Testis (tissue), 2 donors: Measurements from ENCODE around the gene CCL27.

ENCODE experiments used
- POLR2A ChIP-seq: fragments of 450-650 bp; IDR thresholded peaks from one replicate; pipeline ENCODE4 v1.6.1; 2017; ENCODE audit warnings: antibody characterized with exemption, mild to moderate bottlenecking, moderate library complexity
- TF ChIP-seq, protein P1 (sequence below), 3 experiments: fragments of 450-650 bp in 2 of 3; fragments of 200-600 bp in 1 of 3; sonication (generic) in 1 of 3; IDR thresholded peaks; one replicate each; pipeline ENCODE4 v1.5.1; 2016 to 2019; ENCODE audit warnings: antibody characterized with exemption in 3 of 3, mild to moderate bottlenecking in 2 of 3, moderate library complexity in 1 of 3

- TF ChIP-seq, protein P1, sequence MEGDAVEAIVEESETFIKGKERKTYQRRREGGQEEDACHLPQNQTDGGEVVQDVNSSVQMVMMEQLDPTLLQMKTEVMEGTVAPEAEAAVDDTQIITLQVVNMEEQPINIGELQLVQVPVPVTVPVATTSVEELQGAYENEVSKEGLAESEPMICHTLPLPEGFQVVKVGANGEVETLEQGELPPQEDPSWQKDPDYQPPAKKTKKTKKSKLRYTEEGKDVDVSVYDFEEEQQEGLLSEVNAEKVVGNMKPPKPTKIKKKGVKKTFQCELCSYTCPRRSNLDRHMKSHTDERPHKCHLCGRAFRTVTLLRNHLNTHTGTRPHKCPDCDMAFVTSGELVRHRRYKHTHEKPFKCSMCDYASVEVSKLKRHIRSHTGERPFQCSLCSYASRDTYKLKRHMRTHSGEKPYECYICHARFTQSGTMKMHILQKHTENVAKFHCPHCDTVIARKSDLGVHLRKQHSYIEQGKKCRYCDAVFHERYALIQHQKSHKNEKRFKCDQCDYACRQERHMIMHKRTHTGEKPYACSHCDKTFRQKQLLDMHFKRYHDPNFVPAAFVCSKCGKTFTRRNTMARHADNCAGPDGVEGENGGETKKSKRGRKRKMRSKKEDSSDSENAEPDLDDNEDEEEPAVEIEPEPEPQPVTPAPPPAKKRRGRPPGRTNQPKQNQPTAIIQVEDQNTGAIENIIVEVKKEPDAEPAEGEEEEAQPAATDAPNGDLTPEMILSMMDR (IDR thresholded peaks at IDR 0.05), result no peak
- no peak for TF ChIP-seq POLR2A
Measured at GRCh38 chr9:34620061-34620994, 42.1 kb downstream of the CCL27 start, which contains the start of gene DCTN3.
